HCT116 (cell line): ENCODE measurements around the gene ACAP2. TPM values are rescaled to one million over a fixed set of nuclear protein-coding genes. Genes with fewer than 3 reads are reported as not detected.

Source experiments
- ATAC-seq: fragments of 200-7000 bp; cut with Tn5 transposase; 2 replicates; pipeline ENCODE4 v1.9.1; 2020; ENCODE audit warnings: mild to moderate bottlenecking, moderate library complexity
- BruUV-seq: library from RNA; stranded (reverse); fragments of 400-500 nt; replicated peaks from 2 replicates; lab custom pipeline; 2021; lab: Mats Ljungman, UMichigan
- CTCF ChIA-PET: fragments of 300-600 bp; sonication (Branson Sonifier 250); formaldehyde crosslinking; loops from one replicate; lab custom pipeline; 2021; ENCODE audit warnings: antibody characterized with exemption; lab: Charles Lee
- POLR2A ChIA-PET: fragments of 300-600, 350-600 bp; sonication (Branson Sonifier 250); formaldehyde crosslinking; loops from one replicate; lab custom pipeline; 2021; ENCODE audit warnings: antibody characterized with exemption; lab: Charles Lee
- RAD21 ChIA-PET, 2 experiments: fragments of 300-600 bp; sonication (Branson Sonifier 250); formaldehyde crosslinking; loops; one replicate each; lab custom pipeline; 2023; ENCODE audit warnings: low total read pairs in 2 of 2; ENCODE audit not compliant: uncharacterized antibody in 2 of 2, unreplicated experiment in 2 of 2, low non-redundant PET in 1 of 2; lab: Charles Lee
- DNase-seq: peaks from one replicate; pipeline ENCODE4 v3.0.0-alpha.2; 2010; ENCODE audit warnings: low read depth, low spot score
- H2AFZ ChIP-seq: fragments of 200-600 bp; shearing (Covaris generic), sonication (generic); 2 replicates; pipeline ENCODE4 v1.6.1; 2017; ENCODE audit warnings: low read depth, mixed run types, mixed read lengths, antibody characterized with exemption, low read length; ENCODE audit not compliant: poor library complexity, severe bottlenecking
- H3K27ac ChIP-seq: 2 replicates; pipeline ENCODE4 v1.5.1; 2012; ENCODE audit warnings: low read depth, low read length
- H3K27me3 ChIP-seq: fragments of 200-600 bp; sonication (generic); 2 replicates; pipeline ENCODE4 v1.6.1; 2016; ENCODE audit warnings: mixed run types, low read length, mixed read lengths; ENCODE audit not compliant: insufficient read depth
- H3K36me3 ChIP-seq, 2 experiments: fragments of 200-500 bp in 1 of 2; fragments of 200-600 bp in 1 of 2; sonication (Bioruptor generic) in 1 of 2; sonication (generic) in 1 of 2; 2 replicates each; pipeline versions ENCODE4 v1.5.1 to v1.6.1; 2014 to 2016; ENCODE audit warnings: low read length in 2 of 2, inconsistent platforms in 1 of 2, mixed read lengths in 1 of 2, mixed run types in 1 of 2; ENCODE audit not compliant: insufficient read depth in 2 of 2, control insufficient read depth in 1 of 2
- H3K4me1 ChIP-seq, 2 experiments: fragments of 200-600 bp in 1 of 2; sonication (generic) in 1 of 2; 2 replicates each; pipeline versions ENCODE4 v1.5.1 to v1.6.1; 2012 to 2017; ENCODE audit warnings: low read length in 2 of 2, inconsistent platforms in 1 of 2, mild to moderate bottlenecking in 1 of 2, mixed read lengths in 1 of 2, mixed run types in 1 of 2, moderate library complexity in 1 of 2; ENCODE audit not compliant: insufficient read depth in 2 of 2, control insufficient read depth in 1 of 2
- H3K4me2 ChIP-seq: fragments of 200-600 bp; sonication (generic); 2 replicates; pipeline ENCODE4 v1.6.1; 2017; ENCODE audit warnings: mixed run types, low read length, mixed read lengths
- H3K4me3 ChIP-seq, 2 experiments: fragments of 200-600 bp in 1 of 2; sonication (generic) in 1 of 2; replicated peaks in 1 of 2; 2 replicates each; pipeline ENCODE4 v1.5.1; 2011 to 2016; ENCODE audit warnings: low read length in 2 of 2, control low read depth in 1 of 2, low read depth in 1 of 2, mild to moderate bottlenecking in 1 of 2, mixed read lengths in 1 of 2, mixed run types in 1 of 2
- H3K79me2 ChIP-seq: fragments of 200-600 bp; sonication (generic); 2 replicates; pipeline ENCODE4 v1.6.1; 2017; ENCODE audit warnings: mild to moderate bottlenecking, mixed run types, low read length, moderate library complexity, mixed read lengths; ENCODE audit not compliant: insufficient read depth
- H3K9ac ChIP-seq: fragments of 200-600 bp; sonication (generic); 2 replicates; pipeline ENCODE4 v1.6.1; 2016; ENCODE audit warnings: low read length, mixed read lengths
- H3K9me2 ChIP-seq: fragments of 200-600 bp; sonication (generic), shearing (Covaris generic); 2 replicates; pipeline ENCODE4 v1.6.1; 2017; ENCODE audit warnings: mixed run types, mild to moderate bottlenecking, moderate library complexity; ENCODE audit not compliant: insufficient read depth
- H3K9me3 ChIP-seq, 2 experiments: fragments of 200-500 bp in 1 of 2; fragments of 200-600 bp in 1 of 2; sonication (Bioruptor generic) in 1 of 2; sonication (generic) in 1 of 2; 2 replicates each; pipeline ENCODE4 v1.6.1; 2014 to 2017; ENCODE audit warnings: low read length in 2 of 2, mixed read lengths in 2 of 2, inconsistent platforms in 1 of 2, low read depth in 1 of 2, mild to moderate bottlenecking in 1 of 2, mixed run types in 1 of 2, moderate library complexity in 1 of 2; ENCODE audit not compliant: control insufficient read depth in 1 of 2, insufficient read depth in 1 of 2
- H4K20me1 ChIP-seq: fragments of 200-600 bp; sonication (generic), shearing (Covaris generic); 2 replicates; pipeline ENCODE4 v1.6.1; 2017; ENCODE audit warnings: mixed run types, mild to moderate bottlenecking, moderate library complexity; ENCODE audit not compliant: insufficient read depth
- CEBPB ChIP-seq: IDR thresholded peaks from 2 replicates; pipeline ENCODE4 v1.6.1; 2012; ENCODE audit warnings: low read depth
- EZH2 ChIP-seq: fragments of 200-600 bp; sonication (generic); IDR thresholded peaks from 2 replicates; pipeline ENCODE4 v1.6.1; 2017; ENCODE audit warnings: antibody characterized with exemption, mixed run types
- FOSL1 ChIP-seq: IDR thresholded peaks from 2 replicates; pipeline ENCODE4 v1.6.1; 2012; ENCODE audit warnings: low read depth
- SP1 ChIP-seq: IDR thresholded peaks from 2 replicates; pipeline ENCODE4 v1.6.1; 2012; ENCODE audit warnings: low read depth
- YY1 ChIP-seq: IDR thresholded peaks from 2 replicates; pipeline ENCODE4 v1.6.1; 2011; ENCODE audit warnings: low read length, low read depth, moderate library complexity, mild to moderate bottlenecking; ENCODE audit not compliant: insufficient replicate concordance; ENCODE audit errors: extremely low read depth
- intact Hi-C: fragments of 100-400 bp; cut with micrococcal nuclease; formaldehyde crosslinking; loops from 2 replicates; pipeline ENCODE4 v1.10.0; 2022
- total RNA-seq: library from RNA; stranded (reverse); gene quantifications from one replicate; pipeline ENCODE4 v1.2.1, GENCODE V29; 2021; ENCODE audit not compliant: unreplicated experiment
- TF ChIP-seq, protein P1 (sequence below): IDR thresholded peaks from 2 replicates; pipeline ENCODE4 v1.6.1; 2012; ENCODE audit warnings: low read depth
- TF ChIP-seq, protein P2 (sequence below), 3 experiments: fragments of 200-600 bp in 1 of 3; sonication (generic) in 1 of 3; IDR thresholded peaks in 2 of 3; conservative IDR thresholded peaks in 1 of 3; 2 replicates each; pipeline ENCODE4 v1.5.1; 2012 to 2017; ENCODE audit warnings: low read depth in 2 of 3, low read length in 2 of 3, antibody characterized with exemption in 1 of 3, borderline replicate concordance in 1 of 3, control low read depth in 1 of 3, mild to moderate bottlenecking in 1 of 3, mixed read lengths in 1 of 3, mixed run types in 1 of 3, moderate library complexity in 1 of 3; ENCODE audit not compliant: insufficient read depth in 1 of 3

ACAP2 gene
- total RNA-seq, 1 experiment from 2014 or later, result 43.0 TPM

DNA sequence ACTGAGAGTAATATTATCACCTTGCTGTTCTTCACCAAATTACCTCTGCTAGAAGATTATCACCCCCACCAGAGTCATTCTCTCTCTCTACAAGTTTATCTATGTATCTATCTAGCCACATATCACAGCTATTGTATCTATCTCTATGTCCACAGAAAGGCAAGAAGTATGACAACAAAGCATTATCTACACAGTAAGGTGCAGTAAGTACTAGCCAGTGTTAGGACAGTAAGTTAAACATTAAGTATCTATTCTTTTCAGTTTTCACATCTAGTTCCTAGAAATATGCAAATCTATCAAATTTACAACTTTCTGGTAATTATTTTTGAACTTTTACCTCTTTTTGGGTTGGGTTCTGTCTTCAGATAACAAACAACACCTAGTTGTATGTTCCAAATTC is 145.4 kb downstream of the ACAP2 start:
- no peak overlapping the region for H3K4me3 ChIP-seq
- no peak overlapping the region for H2AFZ ChIP-seq
- no peaks in the 10 kb centered on the region for H4K20me1 ChIP-seq
- ChIA-PET CTCF (no interaction called here), RAD21 (no interaction called here), POLR2A (no interaction called here)
- DNase-seq (no peak), ATAC-seq (no peak)
- intact Hi-C loops, result no loop called here
- no peak overlapping the region for H3K27ac ChIP-seq
- no peaks in the 10 kb centered on the region for H3K9me2 ChIP-seq
- H3K79me2 ChIP-seq, result no peaks in the 10 kb centered on the region
- TF ChIP-seq FOSL1 (no peak), EZH2 (no peak), CEBPB (no peak), SP1 (no peak), YY1 (no peak)
- TF ChIP-seq, protein P1, sequence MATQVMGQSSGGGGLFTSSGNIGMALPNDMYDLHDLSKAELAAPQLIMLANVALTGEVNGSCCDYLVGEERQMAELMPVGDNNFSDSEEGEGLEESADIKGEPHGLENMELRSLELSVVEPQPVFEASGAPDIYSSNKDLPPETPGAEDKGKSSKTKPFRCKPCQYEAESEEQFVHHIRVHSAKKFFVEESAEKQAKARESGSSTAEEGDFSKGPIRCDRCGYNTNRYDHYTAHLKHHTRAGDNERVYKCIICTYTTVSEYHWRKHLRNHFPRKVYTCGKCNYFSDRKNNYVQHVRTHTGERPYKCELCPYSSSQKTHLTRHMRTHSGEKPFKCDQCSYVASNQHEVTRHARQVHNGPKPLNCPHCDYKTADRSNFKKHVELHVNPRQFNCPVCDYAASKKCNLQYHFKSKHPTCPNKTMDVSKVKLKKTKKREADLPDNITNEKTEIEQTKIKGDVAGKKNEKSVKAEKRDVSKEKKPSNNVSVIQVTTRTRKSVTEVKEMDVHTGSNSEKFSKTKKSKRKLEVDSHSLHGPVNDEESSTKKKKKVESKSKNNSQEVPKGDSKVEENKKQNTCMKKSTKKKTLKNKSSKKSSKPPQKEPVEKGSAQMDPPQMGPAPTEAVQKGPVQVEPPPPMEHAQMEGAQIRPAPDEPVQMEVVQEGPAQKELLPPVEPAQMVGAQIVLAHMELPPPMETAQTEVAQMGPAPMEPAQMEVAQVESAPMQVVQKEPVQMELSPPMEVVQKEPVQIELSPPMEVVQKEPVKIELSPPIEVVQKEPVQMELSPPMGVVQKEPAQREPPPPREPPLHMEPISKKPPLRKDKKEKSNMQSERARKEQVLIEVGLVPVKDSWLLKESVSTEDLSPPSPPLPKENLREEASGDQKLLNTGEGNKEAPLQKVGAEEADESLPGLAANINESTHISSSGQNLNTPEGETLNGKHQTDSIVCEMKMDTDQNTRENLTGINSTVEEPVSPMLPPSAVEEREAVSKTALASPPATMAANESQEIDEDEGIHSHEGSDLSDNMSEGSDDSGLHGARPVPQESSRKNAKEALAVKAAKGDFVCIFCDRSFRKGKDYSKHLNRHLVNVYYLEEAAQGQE, result no peak
- TF ChIP-seq, protein P2, sequence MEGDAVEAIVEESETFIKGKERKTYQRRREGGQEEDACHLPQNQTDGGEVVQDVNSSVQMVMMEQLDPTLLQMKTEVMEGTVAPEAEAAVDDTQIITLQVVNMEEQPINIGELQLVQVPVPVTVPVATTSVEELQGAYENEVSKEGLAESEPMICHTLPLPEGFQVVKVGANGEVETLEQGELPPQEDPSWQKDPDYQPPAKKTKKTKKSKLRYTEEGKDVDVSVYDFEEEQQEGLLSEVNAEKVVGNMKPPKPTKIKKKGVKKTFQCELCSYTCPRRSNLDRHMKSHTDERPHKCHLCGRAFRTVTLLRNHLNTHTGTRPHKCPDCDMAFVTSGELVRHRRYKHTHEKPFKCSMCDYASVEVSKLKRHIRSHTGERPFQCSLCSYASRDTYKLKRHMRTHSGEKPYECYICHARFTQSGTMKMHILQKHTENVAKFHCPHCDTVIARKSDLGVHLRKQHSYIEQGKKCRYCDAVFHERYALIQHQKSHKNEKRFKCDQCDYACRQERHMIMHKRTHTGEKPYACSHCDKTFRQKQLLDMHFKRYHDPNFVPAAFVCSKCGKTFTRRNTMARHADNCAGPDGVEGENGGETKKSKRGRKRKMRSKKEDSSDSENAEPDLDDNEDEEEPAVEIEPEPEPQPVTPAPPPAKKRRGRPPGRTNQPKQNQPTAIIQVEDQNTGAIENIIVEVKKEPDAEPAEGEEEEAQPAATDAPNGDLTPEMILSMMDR (IDR thresholded peaks at IDR 0.05 in 2 of 3, conservative IDR thresholded peaks at IDR 0.05 in 1 of 3; ENCODE audit: borderline replicate concordance in 1 of 3, insufficient read depth in 1 of 3, low read depth in 2 of 3, low read length in 2 of 3), result no peak
- no peaks in the 10 kb centered on the region for H3K36me3 ChIP-seq
- no peaks in the 10 kb centered on the region for H3K27me3 ChIP-seq
- H3K4me1 ChIP-seq, result no peaks in the 10 kb centered on the region
- H3K9ac ChIP-seq, result no peak overlapping the region
- H3K4me2 ChIP-seq, result no peak overlapping the region
- no TSS peak for BruUV-seq
- no peaks in the 10 kb centered on the region for H3K9me3 ChIP-seq
